ES-I3 (cell line): Measurements from ENCODE around the gene SPSB1.

ENCODE experiments used
- H3K36me3 ChIP-seq: 2 replicates; pipeline ENCODE4 v1.6.1; 2013; ENCODE audit warnings: mild to moderate bottlenecking, low read length, control low read depth, moderate library complexity; ENCODE audit not compliant: insufficient read depth
- H3K4me1 ChIP-seq: 2 replicates; pipeline ENCODE4 v1.6.1; 2013; ENCODE audit warnings: mild to moderate bottlenecking, control low read depth, low read length; ENCODE audit not compliant: insufficient read depth
- H3K9ac ChIP-seq: 2 replicates; pipeline ENCODE4 v1.6.1; 2013; ENCODE audit warnings: low read depth, mild to moderate bottlenecking, low read length, moderate library complexity
- H3K9me3 ChIP-seq: 2 replicates; pipeline ENCODE4 v1.6.1; 2013; ENCODE audit warnings: mild to moderate bottlenecking, low read length, moderate library complexity; ENCODE audit not compliant: control insufficient read depth, insufficient read depth

Gene SPSB1

GRCh38 chr1:9292361-9293240 lies at the start of gene SPSB1:
SPSB1 (plus strand) TSS chr1:9292894; CDS start chr1:9355892, 62,998 bp downstream.
- Histone ChIP-seq H3K36me3 (no peaks in the 10 kb centered on the region), H3K9ac (peak within 1 kb of the TSS; percentile 81), H3K4me1 (peaks cover 8% of the 10 kb centered on the region; the same call in 1 of the 2 replicates), H3K9me3 (peaks cover 8% of the 10 kb centered on the region)

GRCh38 chr1:9243066-9243739 lies 49.5 kb upstream of the SPSB1 start:
- H3K36me3 ChIP-seq: no peaks in the 10 kb centered on the region
- no peak overlapping the region for H3K9ac ChIP-seq
- H3K4me1 ChIP-seq: peaks cover 19% of the 10 kb centered on the region
- no peaks in the 10 kb centered on the region for H3K9me3 ChIP-seq

GRCh38 chr1:9244501-9245229 lies 48.0 kb upstream of the SPSB1 start:
- Histone ChIP-seq H3K9me3 (no peaks in the 10 kb centered on the region), H3K9ac (no peak overlapping the region), H3K4me1 (peaks cover 16% of the 10 kb centered on the region), H3K36me3 (no peaks in the 10 kb centered on the region)

- no peak overlapping the region for H3K9ac ChIP-seq
- H3K9me3 ChIP-seq: no peaks in the 10 kb centered on the region
- peaks cover 13% of the 10 kb centered on the region for H3K4me1 ChIP-seq
- H3K36me3 ChIP-seq: no peaks in the 10 kb centered on the region
Observed at GRCh38 chr1:9245230-9245619, 47.5 kb upstream of the SPSB1 start.

- Histone ChIP-seq H3K9me3 (no peaks in the 10 kb centered on the region), H3K4me1 (peaks cover 9% of the 10 kb centered on the region), H3K36me3 (no peaks in the 10 kb centered on the region), H3K9ac (no peak overlapping the region)
Observed at GRCh38 chr1:9245661-9246060, 47.0 kb upstream of the SPSB1 start.

GRCh38 chr1:9246215-9246614 lies 46.5 kb upstream of the SPSB1 start:
- Histone ChIP-seq H3K9me3 (no peaks in the 10 kb centered on the region), H3K9ac (no peak overlapping the region), H3K36me3 (no peaks in the 10 kb centered on the region), H3K4me1 (peaks cover 10% of the 10 kb centered on the region; the same call in 1 of the 2 replicates)

GRCh38 chr1:9246841-9247785 lies 45.6 kb upstream of the SPSB1 start:
- no peaks in the 10 kb centered on the region for H3K36me3 ChIP-seq
- H3K4me1 ChIP-seq: peaks cover 14% of the 10 kb centered on the region

GRCh38 chr1:9247894-9248293 lies 44.8 kb upstream of the SPSB1 start:
- H3K9ac ChIP-seq: no peak overlapping the region
- H3K9me3 ChIP-seq: no peaks in the 10 kb centered on the region
- H3K36me3 ChIP-seq: no peaks in the 10 kb centered on the region
- H3K4me1 ChIP-seq: peaks cover 22% of the 10 kb centered on the region

More at GRCh38 chr1:9246841-9247785, 45.6 kb upstream of the SPSB1 start:
- Histone ChIP-seq H3K9ac (no peak overlapping the region), H3K9me3 (no peaks in the 10 kb centered on the region)

GRCh38 chr1:9248341-9249262 lies 44.1 kb upstream of the SPSB1 start:
- H3K9me3 ChIP-seq: no peaks in the 10 kb centered on the region
- H3K36me3 ChIP-seq: no peaks in the 10 kb centered on the region
- H3K4me1 ChIP-seq: peaks cover 29% of the 10 kb centered on the region
- H3K9ac ChIP-seq: no peak overlapping the region

GRCh38 chr1:9249263-9249533 lies 43.5 kb upstream of the SPSB1 start:
- Histone ChIP-seq H3K4me1 (peaks cover 31% of the 10 kb centered on the region), H3K9ac (no peak overlapping the region), H3K9me3 (no peaks in the 10 kb centered on the region), H3K36me3 (no peaks in the 10 kb centered on the region)

- Histone ChIP-seq H3K9ac (no peak overlapping the region), H3K36me3 (no peaks in the 10 kb centered on the region), H3K4me1 (peaks cover 31% of the 10 kb centered on the region), H3K9me3 (no peaks in the 10 kb centered on the region)
Observed at GRCh38 chr1:9249534-9250410, 42.9 kb upstream of the SPSB1 start.
